Thyroid gland (tissue), 4 donors: ENCODE measurements around the gene PHF21A. TPM values are rescaled to one million over a fixed set of nuclear protein-coding genes. Genes with fewer than 3 reads are reported as not detected.

Experiments
- DNase-seq, 2 donors: peaks; one replicate each; pipeline ENCODE4 v3.0.0-alpha.2; 2019
- H3K27ac ChIP-seq, 3 donors: fragments of 200-600 bp; sonication (generic); 1 replicate in 2 of 3; 2 replicates in 1 of 3; pipeline ENCODE4 v1.5.1; 2016 to 2019; ENCODE audit warnings: mild to moderate bottlenecking in 1 of 3, moderate library complexity in 1 of 3
- H3K27me3 ChIP-seq: fragments of 200-600 bp; sonication (generic); one replicate; pipeline ENCODE4 v1.5.1; 2019
- H3K36me3 ChIP-seq, 2 donors: fragments of 200-600 bp; sonication (generic); one replicate each; pipeline ENCODE4 v1.5.1; 2016 to 2019
- H3K4me1 ChIP-seq, 2 donors: fragments of 200-600 bp; sonication (generic); one replicate each; pipeline ENCODE4 v1.5.1; 2017 to 2019
- H3K4me3 ChIP-seq, 3 donors: fragments of 200-600 bp; sonication (generic); replicated peaks in 1 of 3; 1 replicate in 2 of 3; 2 replicates in 1 of 3; pipeline ENCODE4 v1.5.1; 2016; ENCODE audit warnings: mild to moderate bottlenecking in 1 of 3
- H3K9me3 ChIP-seq: fragments of 200-600 bp; sonication (generic); one replicate; pipeline ENCODE4 v1.5.1; 2017
- POLR2A ChIP-seq, 2 donors: fragments of 450-650 bp; IDR thresholded peaks; one replicate each; pipeline ENCODE4 v1.6.1; 2017; ENCODE audit warnings: antibody characterized with exemption in 2 of 2, mild to moderate bottlenecking in 2 of 2, moderate library complexity in 1 of 2
- WGBS, 2 donors: methylation state at CpG; one replicate each; pipeline ENCODE4 v1.1.5; 2017; 5-methylcytosine and 5-hydroxymethylcytosine counted together
- intact Hi-C: fragments of 100-400 bp; cut with DNase I; formaldehyde crosslinking; loops from one replicate; pipeline ENCODE4 v1.15.1; 2023
- total RNA-seq, 4 donors: library from RNA; depleted of rRNA; stranded (reverse); fragments of >200 nt; gene quantifications; one replicate each; pipeline ENCODE4 v1.2.3, GENCODE V29; 2016
- TF ChIP-seq, protein P1 (sequence below), 6 experiments: fragments of 200-600 bp in 3 of 6; fragments of 450-650 bp in 3 of 6; sonication (generic) in 3 of 6; IDR thresholded peaks; one replicate each; pipeline ENCODE4 v1.5.1; 2016 to 2019; ENCODE audit warnings: antibody characterized with exemption in 6 of 6, mild to moderate bottlenecking in 2 of 6, inconsistent platforms in 1 of 6, moderate library complexity in 1 of 6

PHF21A gene
- total RNA-seq, 4 donors from 2014 or later = 26.2 to 95.7 (median 64.0) TPM

DNA sequence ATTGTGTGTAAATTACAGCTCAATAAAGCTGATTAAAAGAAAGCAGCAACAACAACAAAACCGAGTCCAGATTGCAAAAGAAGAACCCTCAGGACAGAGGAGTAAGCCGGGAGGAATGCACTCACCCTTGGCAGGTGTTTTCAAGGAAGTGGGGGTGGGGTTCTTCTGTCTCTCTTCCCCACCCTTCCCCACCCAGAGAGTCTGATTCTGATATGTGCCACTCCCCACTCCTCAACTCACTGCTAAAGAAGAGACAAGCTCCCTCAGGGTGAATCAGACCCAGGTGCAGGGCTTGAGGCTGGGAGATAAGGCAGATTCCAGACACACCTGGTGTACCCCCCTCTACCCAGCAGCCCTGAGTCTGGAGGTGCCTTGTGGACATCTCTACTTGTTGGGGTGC, 38.4 kb upstream of the PHF21A start:
- intact Hi-C loops = no loop called here

DNA sequence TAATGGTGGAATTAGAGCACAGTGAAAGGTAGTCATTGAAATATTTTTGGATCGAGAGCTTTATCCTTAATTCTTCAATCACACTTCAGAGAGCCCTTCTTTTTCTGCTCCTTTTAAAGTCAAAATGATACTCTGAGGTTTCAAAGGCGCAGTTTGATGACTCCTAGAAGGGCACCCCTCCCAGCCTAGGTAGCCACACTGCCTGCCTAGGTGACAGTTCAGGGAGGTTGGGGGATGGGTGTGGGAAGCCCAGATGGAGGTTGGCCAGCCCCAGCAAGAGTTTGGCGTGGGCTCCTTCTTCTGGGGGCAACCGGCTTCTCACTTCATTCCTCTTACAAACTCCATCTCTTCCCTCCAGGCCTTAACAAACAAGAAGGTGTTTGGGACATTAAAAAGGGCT, 28.6 kb upstream of the PHF21A start:
- Histone ChIP-seq H3K27me3 (no peaks in the 10 kb centered on the region), H3K4me1 (no peaks in the 10 kb centered on the region), H3K4me3 (no peak overlapping the region), H3K9me3 (no peaks in the 10 kb centered on the region), H3K36me3 (no peaks in the 10 kb centered on the region), H3K27ac (no peak overlapping the region)
- DNase-seq = no peak
- WGBS, 2 donors = 67 to 80% methylated on average over 4 of the region's 4 CpGs
- intact Hi-C loops = no loop called here
- TF ChIP-seq POLR2A (IDR thresholded peaks at IDR 0.05) = no peak
- TF ChIP-seq, protein P1, sequence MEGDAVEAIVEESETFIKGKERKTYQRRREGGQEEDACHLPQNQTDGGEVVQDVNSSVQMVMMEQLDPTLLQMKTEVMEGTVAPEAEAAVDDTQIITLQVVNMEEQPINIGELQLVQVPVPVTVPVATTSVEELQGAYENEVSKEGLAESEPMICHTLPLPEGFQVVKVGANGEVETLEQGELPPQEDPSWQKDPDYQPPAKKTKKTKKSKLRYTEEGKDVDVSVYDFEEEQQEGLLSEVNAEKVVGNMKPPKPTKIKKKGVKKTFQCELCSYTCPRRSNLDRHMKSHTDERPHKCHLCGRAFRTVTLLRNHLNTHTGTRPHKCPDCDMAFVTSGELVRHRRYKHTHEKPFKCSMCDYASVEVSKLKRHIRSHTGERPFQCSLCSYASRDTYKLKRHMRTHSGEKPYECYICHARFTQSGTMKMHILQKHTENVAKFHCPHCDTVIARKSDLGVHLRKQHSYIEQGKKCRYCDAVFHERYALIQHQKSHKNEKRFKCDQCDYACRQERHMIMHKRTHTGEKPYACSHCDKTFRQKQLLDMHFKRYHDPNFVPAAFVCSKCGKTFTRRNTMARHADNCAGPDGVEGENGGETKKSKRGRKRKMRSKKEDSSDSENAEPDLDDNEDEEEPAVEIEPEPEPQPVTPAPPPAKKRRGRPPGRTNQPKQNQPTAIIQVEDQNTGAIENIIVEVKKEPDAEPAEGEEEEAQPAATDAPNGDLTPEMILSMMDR (IDR thresholded peaks at IDR 0.05) = no peak

More for the DNA sequence above, 38.4 kb upstream of the PHF21A start:
- Histone ChIP-seq H3K4me3 (no peak overlapping the region), H3K9me3 (no peaks in the 10 kb centered on the region), H3K27ac (no peak overlapping the region), H3K27me3 (no peaks in the 10 kb centered on the region), H3K36me3 (no peaks in the 10 kb centered on the region), H3K4me1 (no peaks in the 10 kb centered on the region)
- TF ChIP-seq, protein P1 (IDR thresholded peaks at IDR 0.05) = no peak
- no peak for TF ChIP-seq POLR2A (IDR thresholded peaks at IDR 0.05)
- DNase-seq = no peak
- 10 to 18% methylated on average over 2 of the region's 2 CpGs for WGBS, 2 donors

DNA sequence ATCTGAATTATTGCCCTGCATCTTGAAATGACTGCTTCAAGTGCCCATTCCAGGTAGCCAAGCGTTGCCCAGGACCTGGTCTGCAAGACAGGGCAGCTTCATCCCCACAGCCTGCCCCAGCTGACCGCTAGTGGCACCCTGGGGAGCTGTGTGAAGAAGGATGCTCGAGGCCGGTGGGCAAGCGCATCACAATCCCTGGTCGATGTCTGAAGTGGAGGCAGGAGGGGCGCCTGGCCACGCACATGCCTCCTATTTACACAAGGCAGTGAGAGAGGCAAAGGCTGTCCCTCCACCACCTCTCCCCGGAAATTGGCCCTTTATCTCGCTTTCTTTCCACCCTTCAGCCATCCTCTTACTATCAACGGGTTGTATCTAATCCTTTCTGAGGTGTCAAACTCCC, 28.1 kb upstream of the PHF21A start:
- Histone ChIP-seq H3K27me3 (no peaks in the 10 kb centered on the region), H3K4me3 (no peak overlapping the region), H3K9me3 (no peaks in the 10 kb centered on the region), H3K36me3 (no peaks in the 10 kb centered on the region), H3K27ac (no peak overlapping the region), H3K4me1 (no peaks in the 10 kb centered on the region)
- WGBS, 2 donors = 21 to 23% methylated on average over 11 of the region's 11 CpGs
- TF ChIP-seq POLR2A (IDR thresholded peaks at IDR 0.05) = no peak
- TF ChIP-seq, protein P1 (IDR thresholded peaks at IDR 0.05) = no peak
- DNase-seq = no peak
- intact Hi-C loops = no loop called here

DNA sequence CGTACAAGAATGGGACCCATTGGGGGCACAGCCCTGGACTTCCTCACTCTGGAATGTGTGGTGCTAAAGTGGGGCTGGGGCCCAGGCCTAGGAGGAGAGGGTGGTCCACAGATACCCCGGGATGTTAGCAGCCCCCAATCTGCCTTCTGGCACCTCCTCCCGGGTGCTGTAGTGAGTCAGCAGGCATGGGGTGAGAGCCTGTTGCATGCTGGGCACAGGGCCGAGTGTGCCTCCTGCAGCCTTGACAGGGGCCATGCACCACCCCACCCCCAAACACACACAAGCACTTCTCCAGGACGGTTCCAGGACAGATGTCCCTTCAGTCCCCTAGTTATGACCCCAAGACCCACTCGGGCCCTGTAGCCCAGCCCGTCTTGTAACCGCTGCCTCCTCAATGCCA, 23.5 kb upstream of the PHF21A start:
- intact Hi-C loops = no loop called here

DNA sequence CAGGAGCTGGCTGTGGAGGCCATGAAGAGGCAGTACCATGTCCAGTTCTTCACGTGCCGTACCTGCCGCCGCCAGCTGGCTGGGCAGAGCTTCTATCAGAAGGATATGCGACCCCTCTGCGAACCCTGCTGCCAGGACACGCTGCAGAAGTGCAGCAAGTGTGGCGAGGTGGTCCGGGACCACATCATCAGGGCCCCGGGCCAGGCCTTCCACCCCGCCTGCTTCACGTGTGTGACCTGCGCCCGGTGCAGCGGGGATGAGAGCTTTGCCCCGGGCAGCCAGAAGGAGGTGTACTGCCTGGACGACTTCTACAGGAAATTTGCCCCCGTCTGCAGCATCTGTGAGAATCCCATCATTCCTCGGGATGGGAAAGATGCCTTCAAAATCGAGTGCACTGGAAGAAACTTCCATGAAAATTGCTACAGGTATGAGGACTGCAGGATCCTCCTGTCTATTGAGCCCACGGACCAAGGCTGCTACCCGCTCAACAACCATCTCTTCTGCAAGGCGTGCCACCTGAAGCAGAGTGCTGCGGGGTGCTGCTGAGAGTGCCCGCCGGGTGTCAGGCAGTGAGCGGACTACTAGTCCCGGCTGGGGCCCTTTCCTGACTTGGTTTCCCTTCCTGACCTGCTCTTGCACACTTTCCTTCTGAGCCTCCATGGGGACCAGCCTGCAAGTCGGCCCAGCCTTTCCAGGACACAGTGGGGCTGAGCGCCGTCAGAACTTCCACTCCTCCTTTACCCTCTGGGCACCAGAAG, 22.0 kb upstream of the PHF21A start:
- H3K4me3 ChIP-seq = no peak overlapping the region
- TF ChIP-seq POLR2A (IDR thresholded peaks at IDR 0.05) = no peak
- TF ChIP-seq, protein P1 (IDR thresholded peaks at IDR 0.05) = no peak
- H3K36me3 ChIP-seq = no peaks in the 10 kb centered on the region
- intact Hi-C loops = no loop called here
- no peaks in the 10 kb centered on the region for H3K9me3 ChIP-seq
- no peaks in the 10 kb centered on the region for H3K27me3 ChIP-seq
- 86 to 89% methylated on average over 20 to 22 of the region's 31 CpGs for WGBS, 2 donors
- no peak overlapping the region for H3K27ac ChIP-seq
- no peaks in the 10 kb centered on the region for H3K4me1 ChIP-seq
- DNase-seq = no peak

More for the DNA sequence above, 23.5 kb upstream of the PHF21A start:
- no peak for TF ChIP-seq POLR2A (IDR thresholded peaks at IDR 0.05)
- TF ChIP-seq, protein P1 (IDR thresholded peaks at IDR 0.05) = no peak
- H3K4me1 ChIP-seq = no peaks in the 10 kb centered on the region
- H3K9me3 ChIP-seq = no peaks in the 10 kb centered on the region
- no peaks in the 10 kb centered on the region for H3K36me3 ChIP-seq
- 76 to 84% methylated on average over 8 of the region's 8 CpGs for WGBS, 2 donors
- no peak overlapping the region for H3K27ac ChIP-seq
- no peaks in the 10 kb centered on the region for H3K27me3 ChIP-seq
- no peak for DNase-seq
- H3K4me3 ChIP-seq = no peak overlapping the region
